Neural cell (in vitro differentiated cells): ENCODE results near the gene MAN2B2. TPM values are rescaled to one million over a fixed set of nuclear protein-coding genes. Genes with fewer than 3 reads are reported as not detected.

ENCODE experiments used
- H2AFZ ChIP-seq: fragments of 200-600, 300-800 bp; sonication (generic), shearing (Covaris generic); 2 replicates; pipeline ENCODE4 v1.6.0; 2014; ENCODE audit warnings: low read depth, mild to moderate bottlenecking, antibody characterized with exemption, low read length, moderate library complexity
- H3F3A ChIP-seq: fragments of 200-600 bp; shearing (Covaris generic); 2 replicates; pipeline ENCODE4 v1.6.1; 2016; ENCODE audit warnings: mild to moderate bottlenecking, moderate library complexity, mixed read lengths, antibody characterized with exemption, low read length; ENCODE audit not compliant: insufficient read depth, poor library complexity, severe bottlenecking
- H3K27ac ChIP-seq: fragments of 200-600, 300-800 bp; sonication (generic), shearing (Covaris generic); 2 replicates; pipeline ENCODE4 v1.5.1; 2014; ENCODE audit warnings: mild to moderate bottlenecking, low read length, moderate library complexity
- H3K27me3 ChIP-seq: fragments of 300-800, 200-600 bp; sonication (generic), shearing (Covaris generic); 2 replicates; pipeline ENCODE4 v1.6.0; 2014; ENCODE audit warnings: mild to moderate bottlenecking, low read depth, low read length, moderate library complexity; ENCODE audit not compliant: insufficient read depth
- H3K36me3 ChIP-seq: fragments of 300-800, 200-600 bp; sonication (generic), shearing (Covaris generic); 2 replicates; pipeline ENCODE4 v1.5.1; 2014; ENCODE audit warnings: mild to moderate bottlenecking, antibody characterized with exemption, low read length, moderate library complexity; ENCODE audit not compliant: insufficient read depth
- H3K4me2 ChIP-seq: fragments of 300-800, 200-600 bp; sonication (generic), shearing (Covaris generic); 2 replicates; pipeline ENCODE4 v1.6.0; 2014; ENCODE audit warnings: mild to moderate bottlenecking, low read length
- H3K4me3 ChIP-seq: fragments of 300-800, 200-600 bp; sonication (generic), shearing (Covaris generic); 2 replicates; pipeline ENCODE4 v1.5.1; 2014; ENCODE audit warnings: mild to moderate bottlenecking, low read length, moderate library complexity
- H3K79me2 ChIP-seq: fragments of 200-600 bp; shearing (Covaris generic); replicated peaks from 2 replicates; pipeline ENCODE4 v1.6.0; 2014; ENCODE audit warnings: mild to moderate bottlenecking, low read length, moderate library complexity; ENCODE audit not compliant: insufficient read depth
- H3K9ac ChIP-seq: fragments of 300-800, 200-600 bp; sonication (generic), shearing (Covaris generic); 2 replicates; pipeline ENCODE4 v1.6.1; 2016; ENCODE audit warnings: mild to moderate bottlenecking, low read length, mixed read lengths
- H3K9me2 ChIP-seq: fragments of 200-600 bp; shearing (Covaris generic); 2 replicates; pipeline ENCODE4 v1.6.1; 2016; ENCODE audit warnings: mild to moderate bottlenecking, low read length, mixed read lengths; ENCODE audit not compliant: insufficient read depth
- H3K9me3 ChIP-seq: fragments of 200-600, 300-800 bp; sonication (generic), shearing (Covaris generic); 2 replicates; pipeline ENCODE4 v1.6.1; 2016; ENCODE audit warnings: mild to moderate bottlenecking, mixed run types, low read length, moderate library complexity, mixed read lengths
- H4K20me1 ChIP-seq: fragments of 200-600 bp; shearing (Covaris generic); 2 replicates; pipeline ENCODE4 v1.6.1; 2016; ENCODE audit warnings: mild to moderate bottlenecking, mixed run types; ENCODE audit not compliant: insufficient read depth
- EP300 ChIP-seq: fragments of 450-650 bp; conservative IDR thresholded peaks from 2 replicates; pipeline ENCODE4 v1.6.1; 2014; ENCODE audit warnings: antibody characterized with exemption, mild to moderate bottlenecking, moderate library complexity; ENCODE audit not compliant: poor library complexity, severe bottlenecking
- EZH2 ChIP-seq: fragments of 200-600, 300-800 bp; shearing (Covaris generic), sonication (generic); IDR thresholded peaks from 2 replicates; pipeline ENCODE4 v1.6.1; 2014; ENCODE audit warnings: antibody characterized with exemption, low read length, borderline replicate concordance, mild to moderate bottlenecking; ENCODE audit not compliant: insufficient read depth, poor library complexity, severe bottlenecking
- MXI1 ChIP-seq: fragments of 450-650 bp; conservative IDR thresholded peaks from 2 replicates; pipeline ENCODE4 v1.6.1; 2014; ENCODE audit warnings: antibody characterized with exemption, mild to moderate bottlenecking; ENCODE audit not compliant: poor library complexity, severe bottlenecking
- POLR2AphosphoS5 ChIP-seq: IDR thresholded peaks from 2 replicates; pipeline ENCODE4 v1.6.1; 2012
- RAD21 ChIP-seq: fragments of 450-650 bp; conservative IDR thresholded peaks from 2 replicates; pipeline ENCODE4 v1.6.1; 2014; ENCODE audit warnings: antibody characterized with exemption, mild to moderate bottlenecking, moderate library complexity
- SMC3 ChIP-seq: fragments of 450-650 bp; conservative IDR thresholded peaks from 2 replicates; pipeline ENCODE4 v1.6.1; 2014; ENCODE audit warnings: antibody characterized with exemption, mild to moderate bottlenecking, moderate library complexity; ENCODE audit not compliant: poor library complexity
- TAF1 ChIP-seq: IDR thresholded peaks from 2 replicates; pipeline ENCODE4 v1.6.1; 2012; ENCODE audit warnings: low read depth
- polyA plus RNA-seq: library from polyadenylated mRNA; depleted of rRNA; stranded (reverse); fragments of >200 nt; gene quantifications from 2 replicates; pipeline ENCODE4 v1.2.3, GENCODE V29; 2014
- TF ChIP-seq, protein P1 (sequence below): fragments of 450-650 bp; IDR thresholded peaks from 2 replicates; pipeline ENCODE4 v1.5.1; 2014; ENCODE audit warnings: antibody characterized with exemption, mild to moderate bottlenecking, moderate library complexity; ENCODE audit not compliant: poor library complexity, severe bottlenecking
- TF ChIP-seq, protein P2 (sequence below): IDR thresholded peaks from 2 replicates; pipeline ENCODE4 v1.6.1; 2012; ENCODE audit warnings: borderline replicate concordance

MAN2B2 gene
- polyA plus RNA-seq, 1 donor from 2014 or later = 7.5 TPM

DNA sequence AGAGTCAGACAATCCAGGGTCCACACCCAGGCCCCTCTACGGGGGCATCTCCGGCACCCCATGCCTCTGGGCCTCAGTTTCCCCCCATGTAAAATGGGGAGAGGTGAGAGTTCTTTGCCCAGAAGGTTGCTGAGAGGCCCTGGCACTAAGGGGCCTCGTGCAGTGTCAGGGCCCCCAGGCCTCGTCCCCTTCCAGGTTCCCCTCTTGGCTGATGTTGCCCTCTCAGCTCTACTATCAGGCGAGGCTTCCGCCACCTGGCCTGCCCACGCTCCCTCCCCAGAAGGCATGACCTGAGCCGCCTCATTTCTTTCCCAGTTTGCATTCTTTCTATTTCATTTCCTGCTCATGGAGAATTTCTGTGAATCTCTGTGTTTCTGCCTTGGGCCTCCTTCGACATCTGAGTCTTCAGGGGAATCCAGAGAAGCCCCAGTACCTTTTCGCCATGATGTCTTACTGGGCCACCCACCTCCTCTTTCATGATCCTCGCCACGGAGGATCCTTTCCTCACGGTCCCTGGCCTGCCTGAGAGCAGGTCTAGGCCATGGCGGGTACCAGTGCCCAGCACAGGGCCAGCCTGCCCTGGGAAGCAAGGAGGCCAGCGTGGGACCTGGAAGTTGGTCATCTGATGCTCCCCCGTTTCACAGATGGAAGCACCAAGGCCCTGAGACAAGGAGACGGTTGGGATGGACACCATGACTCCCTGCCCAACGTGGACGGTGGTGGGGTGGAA is 43.6 kb downstream of the MAN2B2 start:
- Histone ChIP-seq H3K79me2 (no peaks in the 10 kb centered on the region), H3K36me3 (peaks cover 6% of the 10 kb centered on the region), H3K4me2 (no peak overlapping the region), H4K20me1 (no peaks in the 10 kb centered on the region), H3K4me3 (no peak overlapping the region), H3K27me3 (no peaks in the 10 kb centered on the region), H3K9ac (no peak overlapping the region), H3F3A (no peaks in the 10 kb centered on the region), H2AFZ (no peak overlapping the region), H3K9me2 (no peaks in the 10 kb centered on the region), H3K9me3 (no peaks in the 10 kb centered on the region), H3K27ac (no peak overlapping the region)
- TF ChIP-seq EZH2 = no peak
- TF ChIP-seq EP300 = no peak
- no peak for TF ChIP-seq RAD21
- TF ChIP-seq, protein P1, sequence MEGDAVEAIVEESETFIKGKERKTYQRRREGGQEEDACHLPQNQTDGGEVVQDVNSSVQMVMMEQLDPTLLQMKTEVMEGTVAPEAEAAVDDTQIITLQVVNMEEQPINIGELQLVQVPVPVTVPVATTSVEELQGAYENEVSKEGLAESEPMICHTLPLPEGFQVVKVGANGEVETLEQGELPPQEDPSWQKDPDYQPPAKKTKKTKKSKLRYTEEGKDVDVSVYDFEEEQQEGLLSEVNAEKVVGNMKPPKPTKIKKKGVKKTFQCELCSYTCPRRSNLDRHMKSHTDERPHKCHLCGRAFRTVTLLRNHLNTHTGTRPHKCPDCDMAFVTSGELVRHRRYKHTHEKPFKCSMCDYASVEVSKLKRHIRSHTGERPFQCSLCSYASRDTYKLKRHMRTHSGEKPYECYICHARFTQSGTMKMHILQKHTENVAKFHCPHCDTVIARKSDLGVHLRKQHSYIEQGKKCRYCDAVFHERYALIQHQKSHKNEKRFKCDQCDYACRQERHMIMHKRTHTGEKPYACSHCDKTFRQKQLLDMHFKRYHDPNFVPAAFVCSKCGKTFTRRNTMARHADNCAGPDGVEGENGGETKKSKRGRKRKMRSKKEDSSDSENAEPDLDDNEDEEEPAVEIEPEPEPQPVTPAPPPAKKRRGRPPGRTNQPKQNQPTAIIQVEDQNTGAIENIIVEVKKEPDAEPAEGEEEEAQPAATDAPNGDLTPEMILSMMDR = no peak
- TF ChIP-seq SMC3 = no peak
- no peak for TF ChIP-seq MXI1
- no peak for TF ChIP-seq POLR2AphosphoS5
- TF ChIP-seq TAF1 = no peak
- TF ChIP-seq, protein P2, sequence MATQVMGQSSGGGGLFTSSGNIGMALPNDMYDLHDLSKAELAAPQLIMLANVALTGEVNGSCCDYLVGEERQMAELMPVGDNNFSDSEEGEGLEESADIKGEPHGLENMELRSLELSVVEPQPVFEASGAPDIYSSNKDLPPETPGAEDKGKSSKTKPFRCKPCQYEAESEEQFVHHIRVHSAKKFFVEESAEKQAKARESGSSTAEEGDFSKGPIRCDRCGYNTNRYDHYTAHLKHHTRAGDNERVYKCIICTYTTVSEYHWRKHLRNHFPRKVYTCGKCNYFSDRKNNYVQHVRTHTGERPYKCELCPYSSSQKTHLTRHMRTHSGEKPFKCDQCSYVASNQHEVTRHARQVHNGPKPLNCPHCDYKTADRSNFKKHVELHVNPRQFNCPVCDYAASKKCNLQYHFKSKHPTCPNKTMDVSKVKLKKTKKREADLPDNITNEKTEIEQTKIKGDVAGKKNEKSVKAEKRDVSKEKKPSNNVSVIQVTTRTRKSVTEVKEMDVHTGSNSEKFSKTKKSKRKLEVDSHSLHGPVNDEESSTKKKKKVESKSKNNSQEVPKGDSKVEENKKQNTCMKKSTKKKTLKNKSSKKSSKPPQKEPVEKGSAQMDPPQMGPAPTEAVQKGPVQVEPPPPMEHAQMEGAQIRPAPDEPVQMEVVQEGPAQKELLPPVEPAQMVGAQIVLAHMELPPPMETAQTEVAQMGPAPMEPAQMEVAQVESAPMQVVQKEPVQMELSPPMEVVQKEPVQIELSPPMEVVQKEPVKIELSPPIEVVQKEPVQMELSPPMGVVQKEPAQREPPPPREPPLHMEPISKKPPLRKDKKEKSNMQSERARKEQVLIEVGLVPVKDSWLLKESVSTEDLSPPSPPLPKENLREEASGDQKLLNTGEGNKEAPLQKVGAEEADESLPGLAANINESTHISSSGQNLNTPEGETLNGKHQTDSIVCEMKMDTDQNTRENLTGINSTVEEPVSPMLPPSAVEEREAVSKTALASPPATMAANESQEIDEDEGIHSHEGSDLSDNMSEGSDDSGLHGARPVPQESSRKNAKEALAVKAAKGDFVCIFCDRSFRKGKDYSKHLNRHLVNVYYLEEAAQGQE = no peak

DNA sequence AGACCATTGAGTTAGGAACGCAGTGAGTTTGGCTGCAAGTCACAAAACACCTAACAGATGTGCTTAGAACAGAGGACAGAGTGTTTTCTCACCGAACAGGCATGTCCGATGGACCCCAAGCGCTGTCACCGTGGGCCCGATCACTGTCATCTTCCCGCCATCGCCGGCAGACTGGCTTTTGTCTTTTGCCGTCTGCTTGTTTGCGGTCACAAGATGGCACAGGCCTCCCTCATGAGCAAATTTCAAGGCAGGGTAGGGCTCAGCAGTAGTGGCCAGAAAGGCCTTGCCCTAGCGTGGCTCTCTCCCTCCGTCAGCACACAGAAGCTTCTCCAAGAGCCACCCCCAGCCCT is 44.1 kb downstream of the MAN2B2 start:
- Histone ChIP-seq H3K27ac (no peak overlapping the region), H3K36me3 (peaks cover 6% of the 10 kb centered on the region), H3K79me2 (no peaks in the 10 kb centered on the region), H3F3A (no peaks in the 10 kb centered on the region), H3K9me2 (no peaks in the 10 kb centered on the region), H3K9ac (no peak overlapping the region), H4K20me1 (no peaks in the 10 kb centered on the region), H3K27me3 (no peaks in the 10 kb centered on the region), H3K4me3 (no peak overlapping the region), H2AFZ (no peak overlapping the region), H3K4me2 (no peak overlapping the region), H3K9me3 (no peaks in the 10 kb centered on the region)
- TF ChIP-seq EZH2 (no peak), POLR2AphosphoS5 (no peak), TAF1 (no peak), RAD21 (no peak), EP300 (no peak), SMC3 (no peak), MXI1 (no peak)
- TF ChIP-seq, protein P2 = no peak
- TF ChIP-seq, protein P1 = no peak
